GM12878 (cell line): ENCODE results near the gene LIMA1. TPM values are rescaled to one million over a fixed set of nuclear protein-coding genes. Genes with fewer than 3 reads are reported as not detected.

Source experiments
- ATF2 ChIP-seq: IDR thresholded peaks from 2 replicates; pipeline ENCODE4 v1.6.1; 2012; ENCODE audit warnings: low read length, inconsistent platforms
- BHLHE40 ChIP-seq, 2 experiments: fragments of 450-650 bp in 1 of 2; IDR thresholded peaks; 2 replicates each; pipeline ENCODE4 v1.6.1; 2011 to 2017; ENCODE audit warnings: low read depth in 2 of 2, borderline replicate concordance in 1 of 2, improper control_type of control experiment in 1 of 2, low read length in 1 of 2, mild to moderate bottlenecking in 1 of 2
- CREB1 ChIP-seq: IDR thresholded peaks from 2 replicates; pipeline ENCODE4 v1.6.1; 2012; ENCODE audit warnings: low read depth, mild to moderate bottlenecking, inconsistent platforms
- KLF5 ChIP-seq: fragments of 450-650 bp; IDR thresholded peaks from 2 replicates; pipeline ENCODE4 v1.6.1; 2014; ENCODE audit warnings: mild to moderate bottlenecking; ENCODE audit not compliant: partially characterized antibody
- MEF2A ChIP-seq: IDR thresholded peaks from 2 replicates; pipeline ENCODE4 v1.6.1; 2011; ENCODE audit warnings: low read depth, mild to moderate bottlenecking, low read length, moderate library complexity; ENCODE audit not compliant: insufficient read depth
- NBN ChIP-seq: fragments of 450-650 bp; IDR thresholded peaks from 2 replicates; pipeline ENCODE4 v1.6.1; 2016
- NFYB ChIP-seq: IDR thresholded peaks from 2 replicates; pipeline ENCODE4 v1.6.1; 2011; ENCODE audit warnings: low read depth, mild to moderate bottlenecking, low read length, improper control_type of control experiment, moderate library complexity; ENCODE audit not compliant: insufficient read depth
- PAX8 ChIP-seq: fragments of 450-650 bp; IDR thresholded peaks from 2 replicates; pipeline ENCODE4 v1.6.1; 2017; ENCODE audit warnings: mild to moderate bottlenecking, moderate library complexity
- PBX3 ChIP-seq: IDR thresholded peaks from 2 replicates; pipeline ENCODE4 v1.6.1; 2011; ENCODE audit warnings: mild to moderate bottlenecking, low read depth, low read length, moderate library complexity; ENCODE audit not compliant: insufficient replicate concordance
- PKNOX1 ChIP-seq: fragments of 450-650 bp; IDR thresholded peaks from 2 replicates; pipeline ENCODE4 v1.6.1; 2016; ENCODE audit warnings: mild to moderate bottlenecking
- RFX5 ChIP-seq: IDR thresholded peaks from 2 replicates; pipeline ENCODE4 v1.6.1; 2011; ENCODE audit warnings: low read depth, low read length, improper control_type of control experiment
- RUNX3 ChIP-seq: IDR thresholded peaks from 2 replicates; pipeline ENCODE4 v1.6.1; 2012; ENCODE audit warnings: low read length, inconsistent platforms
- SMARCA5 ChIP-seq: fragments of 450-650 bp; IDR thresholded peaks from 2 replicates; pipeline ENCODE4 v1.6.1; 2017; ENCODE audit warnings: mild to moderate bottlenecking
- SPI1 ChIP-seq: IDR thresholded peaks from 2 replicates; pipeline ENCODE4 v1.6.1; 2011; ENCODE audit warnings: low read depth, mild to moderate bottlenecking, low read length, moderate library complexity, borderline replicate concordance; ENCODE audit not compliant: insufficient read depth
- STAT3 ChIP-seq: IDR thresholded peaks from 2 replicates; pipeline ENCODE4 v1.6.1; 2011; ENCODE audit warnings: low read depth, low read length, improper control_type of control experiment
- TAF1 ChIP-seq: IDR thresholded peaks from 2 replicates; pipeline ENCODE4 v1.6.1; 2011; ENCODE audit warnings: mild to moderate bottlenecking, low read depth, low read length, borderline replicate concordance
- YBX1 ChIP-seq: fragments of 450-650 bp; IDR thresholded peaks from 2 replicates; pipeline ENCODE4 v1.6.1; 2016; ENCODE audit warnings: antibody characterized with exemption
- ZBTB4 ChIP-seq: fragments of 450-650 bp; formaldehyde crosslinking; IDR thresholded peaks from 2 replicates; pipeline ENCODE4 v1.4.0; 2022; ENCODE audit warnings: mild to moderate bottlenecking, moderate library complexity
- polyA plus RNA-seq, 11 experiments: library from polyadenylated mRNA; depleted of rRNA in 4 of 11; unstranded in 6 of 11; stranded (reverse) in 5 of 11; fragments of >200 nt; fragmentation: Nextera tagmentation in 4 of 11; fragmentation: Illumina TruSeq in 1 of 11; extraction: Ambion mirVana in 4 of 11; extraction: Trizol in 1 of 11; gene quantifications; 1 replicate in 1 of 11; 2 replicates in 10 of 11; pipeline versions ENCODE4 v1.2.1 to v1.2.3, GENCODE V29; 2011 to 2016; ENCODE audit warnings: inconsistent platforms in 2 of 11, missing spikeins in 2 of 11, low read depth in 1 of 11
- total RNA-seq, 4 experiments: library from RNA; depleted of rRNA in 3 of 4; stranded (reverse); fragments of >200 nt in 3 of 4; fragmentation: Illumina TruSeq in 1 of 4; extraction: Trizol in 1 of 4; gene quantifications; 2 replicates each; pipeline versions ENCODE4 v1.2.1 to v1.2.3, GENCODE V29; 2013 to 2021

Gene LIMA1
- total and polyA plus RNA-seq, 10 of the 15 experiments (the other 5 are each of a cell fraction or from before 2014, with no cell fraction given): 53.2 to 109 (median 60.8) TPM

- TF ChIP-seq NBN (0 out of 2 replicates have a peak, but pooled peaks have one; percentile 33), MEF2A (no peak), ATF2 (no peak), RFX5 (no peak), KLF5 (peak; percentile 69), STAT3 (no peak), TAF1 (peak; percentile 69), BHLHE40 (IDR thresholded peaks at IDR 0.05; ENCODE audit: borderline replicate concordance in 1 of 2, low read depth in 2 of 2, low read length in 1 of 2) (peak; percentile 37 to 86; a peak in 2 of 4 replicates), NFYB (0 out of 2 replicates have a peak, but pooled peaks have one; percentile 49), PBX3 (peak; percentile 18), RUNX3 (peak; percentile 52; the same call in 1 of the 2 replicates), PAX8 (no peak), YBX1 (no peak), PKNOX1 (peak; percentile 68), SMARCA5 (peak; percentile 91), SPI1 (peak; percentile 54; the same call in 1 of the 2 replicates), ZBTB4 (0 out of 2 replicates have a peak, but pooled peaks have one; percentile 60), CREB1 (peak; percentile 76)
Observed at GRCh38 chr12:50167049-50167828, 116.1 kb downstream of the LIMA1 start, which contains the start of gene CERS5 (continued).
